IMR-90 (cell line): ENCODE measurements around the gene CCNJL. TPM values are rescaled to one million over a fixed set of nuclear protein-coding genes. Genes with fewer than 3 reads are reported as not detected.

Experiments
- ATAC-seq: fragments of 200-7000 bp; cut with Tn5 transposase; 2 replicates; pipeline ENCODE4 v1.9.1; 2020; ENCODE audit warnings: low read depth, mild to moderate bottlenecking, moderate library complexity
- BruUV-seq: library from RNA; stranded (reverse); fragments of 400-500 nt; replicated peaks from 2 replicates; lab custom pipeline; 2021; lab: Mats Ljungman, UMichigan
- CTCF ChIA-PET: fragments of 300-600 bp; formaldehyde crosslinking; extraction: SDS; loops from one replicate; lab custom pipeline; 2021; ENCODE audit warnings: antibody characterized with exemption; lab: Yijun Ruan, JAX
- POLR2A ChIA-PET: fragments of 300-600 bp; sonication (Branson Sonifier 250); formaldehyde crosslinking; loops from one replicate; lab custom pipeline; 2022; ENCODE audit warnings: antibody characterized with exemption; ENCODE audit not compliant: unreplicated experiment; lab: Charles Lee
- DNase-seq: peaks from one replicate; pipeline ENCODE4 v3.0.0; 2013
- H2AFZ ChIP-seq: replicated peaks from 2 replicates; pipeline ENCODE3; 2013; ENCODE audit warnings: low read length, mild to moderate bottlenecking; ENCODE audit not compliant: poor library complexity
- H2AK5ac ChIP-seq: 2 replicates; pipeline ENCODE4 v1.6.1; 2013; ENCODE audit warnings: low read depth, low read length, inconsistent platforms
- H2AK9ac ChIP-seq: replicated peaks from 2 replicates; pipeline ENCODE3; 2013; ENCODE audit warnings: mild to moderate bottlenecking, low read depth, low read length, moderate library complexity; ENCODE audit not compliant: poor library complexity
- H2BK120ac ChIP-seq: 2 replicates; pipeline ENCODE4 v1.6.1; 2013; ENCODE audit warnings: low read depth, low read length, inconsistent platforms
- H2BK15ac ChIP-seq: 3 replicates; pipeline ENCODE4 v1.6.1; 2013; ENCODE audit warnings: low read depth, low read length, inconsistent platforms
- H2BK20ac ChIP-seq: 2 replicates; pipeline ENCODE4 v1.6.1; 2013; ENCODE audit warnings: low read depth, mild to moderate bottlenecking, inconsistent platforms, low read length, moderate library complexity
- H2BK5ac ChIP-seq: 2 replicates; pipeline ENCODE4 v1.6.1; 2013; ENCODE audit warnings: mild to moderate bottlenecking, low read depth, low read length, inconsistent platforms; ENCODE audit not compliant: poor library complexity, severe bottlenecking
- H3K14ac ChIP-seq: replicated peaks from 2 replicates; pipeline ENCODE4 v1.6.1; 2013; ENCODE audit warnings: low read depth, low read length, inconsistent platforms
- H3K18ac ChIP-seq: 2 replicates; pipeline ENCODE4 v1.6.1; 2013; ENCODE audit warnings: low read depth, low read length, control low read depth
- H3K23ac ChIP-seq: 2 replicates; pipeline ENCODE4 v1.6.1; 2013; ENCODE audit warnings: low read depth, low read length, inconsistent platforms
- H3K27ac ChIP-seq: 2 replicates; pipeline ENCODE4 v1.5.1; 2013; ENCODE audit warnings: mild to moderate bottlenecking, control low read depth, low read length; ENCODE audit not compliant: insufficient read depth
- H3K27me3 ChIP-seq: 2 replicates; pipeline ENCODE4 v1.6.1; 2013; ENCODE audit warnings: low read length; ENCODE audit not compliant: control insufficient read depth, insufficient read depth
- H3K36me3 ChIP-seq: 2 replicates; pipeline ENCODE4 v1.6.1; 2013; ENCODE audit warnings: low read length, mixed read lengths; ENCODE audit not compliant: control insufficient read depth, insufficient read depth
- H3K4ac ChIP-seq: 2 replicates; pipeline ENCODE4 v1.6.1; 2013; ENCODE audit warnings: low read depth, low read length, inconsistent platforms
- H3K4me1 ChIP-seq: 2 replicates; pipeline ENCODE4 v1.6.1; 2013; ENCODE audit warnings: low read length, mixed read lengths; ENCODE audit not compliant: control insufficient read depth, insufficient read depth
- H3K4me2 ChIP-seq: 2 replicates; pipeline ENCODE4 v1.6.1; 2013; ENCODE audit warnings: low read depth, mild to moderate bottlenecking, control low read depth, low read length, moderate library complexity
- H3K4me3 ChIP-seq: 2 replicates; pipeline ENCODE4 v1.5.1; 2013; ENCODE audit warnings: low read depth, mild to moderate bottlenecking, control low read depth, low read length, moderate library complexity; ENCODE audit not compliant: insufficient read depth
- H3K56ac ChIP-seq: 2 replicates; pipeline ENCODE4 v1.6.1; 2013; ENCODE audit warnings: low read length, inconsistent platforms; ENCODE audit not compliant: insufficient read depth; ENCODE audit errors: extremely low read depth
- H3K79me1 ChIP-seq, 2 experiments: 2 replicates each; pipeline ENCODE4 v1.6.1; 2013; ENCODE audit warnings: low read length in 2 of 2, inconsistent platforms in 1 of 2, low read depth in 1 of 2
- H3K9ac ChIP-seq: 2 replicates; pipeline ENCODE4 v1.6.1; 2013; ENCODE audit warnings: low read depth, low read length, control low read depth
- H3K9me1 ChIP-seq: 2 replicates; pipeline ENCODE4 v1.6.1; 2013; ENCODE audit warnings: low read length, inconsistent platforms; ENCODE audit not compliant: insufficient read depth
- H3K9me3 ChIP-seq: 2 replicates; pipeline ENCODE4 v1.6.1; 2013; ENCODE audit warnings: low read length; ENCODE audit not compliant: control insufficient read depth, insufficient read depth
- H4K20me1 ChIP-seq: 2 replicates; pipeline ENCODE4 v1.6.1; 2013; ENCODE audit warnings: low read length, inconsistent platforms; ENCODE audit not compliant: insufficient read depth
- H4K5ac ChIP-seq: 2 replicates; pipeline ENCODE4 v1.6.1; 2013; ENCODE audit warnings: mild to moderate bottlenecking, low read depth, low read length, control low read depth
- H4K8ac ChIP-seq, 2 experiments: 2 replicates each; pipeline ENCODE4 v1.6.1; 2013; ENCODE audit warnings: low read depth in 2 of 2, low read length in 2 of 2, control low read depth in 1 of 2, inconsistent platforms in 1 of 2
- H4K91ac ChIP-seq: 2 replicates; pipeline ENCODE4 v1.6.1; 2013; ENCODE audit warnings: low read depth, low read length, inconsistent platforms; ENCODE audit not compliant: insufficient read depth
- BHLHE40 ChIP-seq: fragments of 150-350 bp; IDR thresholded peaks from 2 replicates; pipeline ENCODE4 v1.6.1; 2016; ENCODE audit warnings: mild to moderate bottlenecking, low read depth, low read length
- CEBPB ChIP-seq: IDR thresholded peaks from 2 replicates; pipeline ENCODE4 v1.6.1; 2012; ENCODE audit warnings: low read depth, low read length, improper control_type of control experiment
- CHD1 ChIP-seq: IDR thresholded peaks from 2 replicates; pipeline ENCODE4 v1.6.1; 2012; ENCODE audit warnings: low read depth, low read length, improper control_type of control experiment
- MXI1 ChIP-seq: IDR thresholded peaks from 2 replicates; pipeline ENCODE4 v1.6.1; 2012; ENCODE audit warnings: low read depth, mild to moderate bottlenecking, low read length, moderate library complexity, borderline replicate concordance
- NFE2L2 ChIP-seq: fragments of 150-350 bp; IDR thresholded peaks from 2 replicates; pipeline ENCODE4 v1.6.1; 2016; ENCODE audit warnings: low read depth, mild to moderate bottlenecking, low read length
- RCOR1 ChIP-seq: IDR thresholded peaks from 2 replicates; pipeline ENCODE4 v1.6.1; 2012; ENCODE audit warnings: mild to moderate bottlenecking, low read length, improper control_type of control experiment; ENCODE audit not compliant: insufficient replicate concordance
- SMC3 ChIP-seq: fragments of 150-350 bp; IDR thresholded peaks from 2 replicates; pipeline ENCODE4 v1.6.1; 2016; ENCODE audit warnings: low read depth, mild to moderate bottlenecking, antibody characterized with exemption, low read length, moderate library complexity
- WGBS, 2 experiments: methylation state at CpG; one replicate each; pipeline versions ENCODE4 v1.1.5 to v1.1.7; 2013; ENCODE audit warnings: missing lambda C conversion rate in 2 of 2; ENCODE audit not compliant: insufficient read length in 1 of 2; ENCODE audit errors: extremely low coverage in 2 of 2; 5-methylcytosine and 5-hydroxymethylcytosine counted together
- dilution Hi-C: fragments of 300-500 bp; cut with HindIII; formaldehyde crosslinking; loops from one replicate; pipeline ENCODE4 v1.14.3; 2018; ENCODE audit warnings: low sequenced_read_pairs; ENCODE audit not compliant: unreplicated experiment
- in situ Hi-C: fragments of 300-500 bp; cut with MboI; formaldehyde crosslinking; loops from 3 replicates; pipeline ENCODE4 v1.14.3; 2019; ENCODE audit warnings: low sequenced_read_pairs, inconsistent platforms, mixed read lengths
- intact Hi-C: fragments of 100-400 bp; cut with micrococcal nuclease; formaldehyde crosslinking; loops from 2 replicates; pipeline ENCODE4 v1.10.0; 2022
- polyA plus RNA-seq, 3 experiments: library from polyadenylated mRNA; depleted of rRNA; stranded (reverse); fragments of >200 nt; gene quantifications; 2 replicates each; pipeline ENCODE4 v1.2.3, GENCODE V29; 2012; ENCODE audit warnings: low replicate concordance in 1 of 3
- total RNA-seq: library from RNA; depleted of rRNA; stranded (reverse); fragments of >200 nt; gene quantifications from 2 replicates; pipeline ENCODE4 v1.2.3, GENCODE V29; 2012

The CCNJL gene
- total and polyA plus RNA-seq, 2 of the 4 experiments (the other 2 are of a cell fraction), result 2.0 to 3.8 TPM

- TF ChIP-seq MXI1 (no peak), RCOR1 (no peak), SMC3 (no peak), CEBPB (no peak), BHLHE40 (no peak), NFE2L2 (no peak), CHD1 (no peak)
- Histone ChIP-seq H4K5ac (no peak overlapping the region), H3K4me2 (no peak overlapping the region), H2AK5ac (no peak overlapping the region), H3K56ac (no peak overlapping the region), H2AK9ac (no peak overlapping the region), H3K18ac (no peak overlapping the region), H4K20me1 (no peaks in the 10 kb centered on the region), H3K4ac (no peak overlapping the region), H2BK120ac (no peak overlapping the region), H2AFZ (no peak overlapping the region), H2BK5ac (no peak overlapping the region), H3K79me1 (no peaks in the 10 kb centered on the region), H3K36me3 (no peaks in the 10 kb centered on the region), H3K9me3 (no peaks in the 10 kb centered on the region), H3K9ac (no peak overlapping the region), H2BK20ac (no peak overlapping the region), H3K9me1 (no peaks in the 10 kb centered on the region; the same call in 1 of the 2 replicates), H3K27ac (no peak overlapping the region), H2BK15ac (no peak overlapping the region), H3K4me1 (no peaks in the 10 kb centered on the region; the same call in 1 of the 2 replicates), H4K91ac (no peak overlapping the region), H3K4me3 (no peak overlapping the region), H4K8ac (no peak overlapping the region), H3K23ac (no peak overlapping the region; the same call in 1 of the 2 replicates), H3K27me3 (no peaks in the 10 kb centered on the region), H3K14ac (no peak overlapping the region)
- POLR2A ChIA-PET, result no interaction called here
- dilution Hi-C loops (loop anchor here (25.0 kb wide), 1 partner anchor 344 kb away; the partner anchor contains the start of gene TTC1), in situ Hi-C loops (no loop called here), intact Hi-C loops (no loop called here)
- WGBS, 2 experiments, result no CpG with 5 or more reads among the region's 7 CpGs
- DNase-seq (no peak), ATAC-seq (no peak)
- CTCF ChIA-PET, result interaction anchor here (1.6 kb wide), 1 partner anchor 9 kb away, joined by 6 read pairs; no protein-coding TSS in a partner anchor
- BruUV-seq, result no TSS peak
Observed at GRCh38 chr5:160356550-160357347, 44.4 kb upstream of the CCNJL start.
